CD14-positive monocyte (primary cell): Measurements from ENCODE around the gene FSD2. TPM values are rescaled to one million over a fixed set of nuclear protein-coding genes. Genes with fewer than 3 reads are reported as not detected.

Source experiments
- DNase-seq, 3 donors: peaks; one replicate each; pipeline ENCODE4 v3.0.0-alpha.2; 2011 to 2022
- H2AFZ ChIP-seq: 2 replicates; pipeline ENCODE4 v1.6.0; 2012; ENCODE audit warnings: mild to moderate bottlenecking, low read depth, low read length, inconsistent platforms; ENCODE audit not compliant: insufficient read depth, poor library complexity, severe bottlenecking
- H3K27ac ChIP-seq, 2 donors: 1 replicate in 1 of 2; 2 replicates in 1 of 2; pipeline ENCODE4 v1.5.1; 2012 to 2013; ENCODE audit warnings: low read length in 2 of 2, control low read depth in 1 of 2, inconsistent platforms in 1 of 2, low read depth in 1 of 2, mild to moderate bottlenecking in 1 of 2
- H3K27me3 ChIP-seq, 2 donors: one replicate each; pipeline versions ENCODE4 v1.6.0 to v1.6.1; 2011 to 2013; ENCODE audit warnings: low read length in 2 of 2; ENCODE audit not compliant: control insufficient read depth in 2 of 2, insufficient read depth in 2 of 2
- H3K36me3 ChIP-seq, 2 donors: replicated peaks in 1 of 2; 1 replicate in 1 of 2; 2 replicates in 1 of 2; pipeline versions ENCODE4 v1.5.1 to v1.6.1; 2012 to 2013; ENCODE audit warnings: low read length in 2 of 2, control low read depth in 1 of 2, inconsistent platforms in 1 of 2, mild to moderate bottlenecking in 1 of 2; ENCODE audit not compliant: insufficient read depth in 2 of 2, control insufficient read depth in 1 of 2
- H3K4me1 ChIP-seq, 2 donors: 1 replicate in 1 of 2; 2 replicates in 1 of 2; pipeline versions ENCODE4 v1.5.1 to v1.6.1; 2012 to 2013; ENCODE audit warnings: low read length in 2 of 2, control low read depth in 1 of 2, inconsistent platforms in 1 of 2, mild to moderate bottlenecking in 1 of 2, moderate library complexity in 1 of 2; ENCODE audit not compliant: insufficient read depth in 2 of 2, control insufficient read depth in 1 of 2
- H3K4me2 ChIP-seq: replicated peaks from 2 replicates; pipeline ENCODE3; 2012; ENCODE audit warnings: low read length, moderate library complexity, mild to moderate bottlenecking; ENCODE audit not compliant: poor library complexity, severe bottlenecking; ENCODE audit errors: extremely low read depth
- H3K4me3 ChIP-seq, 3 experiments: fragments of 200-600 bp in 1 of 3; sonication (generic) in 1 of 3; replicated peaks in 1 of 3; 1 replicate in 2 of 3; 2 replicates in 1 of 3; pipeline ENCODE4 v1.5.1; 2011 to 2013; ENCODE audit warnings: low read length in 3 of 3, mild to moderate bottlenecking in 3 of 3, control low read depth in 2 of 3, low read depth in 2 of 3, inconsistent platforms in 1 of 3, moderate library complexity in 1 of 3
- H3K79me2 ChIP-seq: 2 replicates; pipeline ENCODE4 v1.6.0; 2012; ENCODE audit warnings: mild to moderate bottlenecking, control low read depth, inconsistent platforms, low read length, moderate library complexity; ENCODE audit not compliant: insufficient read depth
- H3K9ac ChIP-seq: 2 replicates; pipeline ENCODE4 v1.6.0; 2017; ENCODE audit warnings: low read length, mild to moderate bottlenecking; ENCODE audit not compliant: insufficient read depth, poor library complexity, severe bottlenecking
- H3K9me3 ChIP-seq, 2 donors: replicated peaks in 1 of 2; 1 replicate in 1 of 2; 2 replicates in 1 of 2; pipeline versions ENCODE4 v1.5.1 to v1.6.1; 2012 to 2013; ENCODE audit warnings: low read length in 2 of 2, control low read depth in 1 of 2; ENCODE audit not compliant: control insufficient read depth in 1 of 2, insufficient read depth in 1 of 2
- H4K20me1 ChIP-seq: 2 replicates; pipeline ENCODE4 v1.6.0; 2012; ENCODE audit warnings: mild to moderate bottlenecking, low read length, control low read depth, moderate library complexity; ENCODE audit not compliant: insufficient read depth
- H3K27ac Mint-ChIP-seq, 7 donors: one replicate each; pipeline ENCODE4 v1.8.0; 2020; ENCODE audit warnings: mild to moderate bottlenecking in 7 of 7, mixed read lengths in 7 of 7, moderate library complexity in 6 of 7, inconsistent platforms in 2 of 7
- H3K27me3 Mint-ChIP-seq, 3 donors: one replicate each; pipeline ENCODE4 v1.8.0; 2021 to 2022; ENCODE audit warnings: low read depth in 3 of 3, mild to moderate bottlenecking in 3 of 3, mixed read lengths in 3 of 3, moderate library complexity in 3 of 3, inconsistent platforms in 1 of 3
- H3K36me3 Mint-ChIP-seq, 2 donors: one replicate each; pipeline ENCODE4 v1.8.0; 2020; ENCODE audit warnings: mixed read lengths in 2 of 2, inconsistent platforms in 1 of 2, mild to moderate bottlenecking in 1 of 2
- H3K4me1 Mint-ChIP-seq: one replicate; pipeline ENCODE4 v1.8.0; 2020; ENCODE audit warnings: mild to moderate bottlenecking, mixed read lengths
- H3K4me3 Mint-ChIP-seq, 2 donors: one replicate each; pipeline ENCODE4 v1.8.0; 2020; ENCODE audit warnings: mild to moderate bottlenecking in 2 of 2, mixed read lengths in 2 of 2, moderate library complexity in 1 of 2
- H3K9me3 Mint-ChIP-seq, 7 donors: one replicate each; pipeline ENCODE4 v1.8.0; 2020 to 2022; ENCODE audit warnings: mixed read lengths in 7 of 7, mild to moderate bottlenecking in 6 of 7, moderate library complexity in 6 of 7, inconsistent platforms in 2 of 7
- WGBS: methylation state at CpG from one replicate; pipeline ENCODE4 v1.1.5; 2013; ENCODE audit warnings: missing lambda C conversion rate; ENCODE audit not compliant: insufficient coverage; 5-methylcytosine and 5-hydroxymethylcytosine counted together
- intact Hi-C, 2 donors: fragments of 100-400 bp; cut with micrococcal nuclease; formaldehyde crosslinking; loops; one replicate each; pipeline versions ENCODE4 v1.15.0 to v1.15.1; 2023
- polyA plus RNA-seq, 3 donors: library from polyadenylated mRNA; depleted of rRNA in 1 of 3; unstranded in 2 of 3; stranded (reverse) in 1 of 3; fragments of 300-500 nt in 2 of 3; fragments of >200 nt in 1 of 3; fragmentation: Illumina TruSeq in 2 of 3; gene quantifications; 1 replicate in 2 of 3; 2 replicates in 1 of 3; pipeline ENCODE4 v1.2.3, GENCODE V29; 2012 to 2021
- TF ChIP-seq, protein P1 (sequence below): fragments of 200-600 bp; IDR thresholded peaks from one replicate; pipeline ENCODE4 v1.8.0; 2022; ENCODE audit warnings: antibody characterized with exemption, mild to moderate bottlenecking

Gene FSD2
- polyA plus RNA-seq, 3 donors: 0.09 TPM; not detected in 2

DNA sequence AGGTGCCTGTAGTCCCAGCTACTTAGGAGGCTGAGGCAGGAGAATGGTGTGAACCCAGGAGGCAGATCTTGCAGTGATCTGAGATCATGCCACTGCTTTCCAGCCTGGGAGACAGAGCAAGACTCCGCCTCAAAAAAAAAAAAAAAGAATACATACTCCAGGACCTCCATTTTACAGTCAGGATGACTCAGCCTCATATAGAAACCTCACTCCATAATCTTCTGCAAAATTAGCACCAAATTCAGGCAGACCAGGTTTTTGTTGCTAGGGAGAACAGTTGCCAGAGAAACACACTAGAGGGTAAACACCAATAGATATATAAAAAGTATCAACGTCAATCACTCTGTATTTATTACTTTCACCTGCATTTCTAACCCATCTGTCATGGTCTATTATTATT lies 67.9 kb downstream of the FSD2 start:
- H3K36me3 Mint-ChIP-seq: peaks cover 4 to 14% of the 10 kb centered on the region in 2 donors
- TF ChIP-seq, protein P1, sequence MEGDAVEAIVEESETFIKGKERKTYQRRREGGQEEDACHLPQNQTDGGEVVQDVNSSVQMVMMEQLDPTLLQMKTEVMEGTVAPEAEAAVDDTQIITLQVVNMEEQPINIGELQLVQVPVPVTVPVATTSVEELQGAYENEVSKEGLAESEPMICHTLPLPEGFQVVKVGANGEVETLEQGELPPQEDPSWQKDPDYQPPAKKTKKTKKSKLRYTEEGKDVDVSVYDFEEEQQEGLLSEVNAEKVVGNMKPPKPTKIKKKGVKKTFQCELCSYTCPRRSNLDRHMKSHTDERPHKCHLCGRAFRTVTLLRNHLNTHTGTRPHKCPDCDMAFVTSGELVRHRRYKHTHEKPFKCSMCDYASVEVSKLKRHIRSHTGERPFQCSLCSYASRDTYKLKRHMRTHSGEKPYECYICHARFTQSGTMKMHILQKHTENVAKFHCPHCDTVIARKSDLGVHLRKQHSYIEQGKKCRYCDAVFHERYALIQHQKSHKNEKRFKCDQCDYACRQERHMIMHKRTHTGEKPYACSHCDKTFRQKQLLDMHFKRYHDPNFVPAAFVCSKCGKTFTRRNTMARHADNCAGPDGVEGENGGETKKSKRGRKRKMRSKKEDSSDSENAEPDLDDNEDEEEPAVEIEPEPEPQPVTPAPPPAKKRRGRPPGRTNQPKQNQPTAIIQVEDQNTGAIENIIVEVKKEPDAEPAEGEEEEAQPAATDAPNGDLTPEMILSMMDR: no peak
- WGBS: 100% methylated on average over 1 of the region's 2 CpGs
- Histone ChIP-seq H3K27me3 (no peaks in the 10 kb centered on the region), H3K79me2 (no peaks in the 10 kb centered on the region), H3K4me2 (no peak overlapping the region), H2AFZ (no peak overlapping the region), H3K9me3 (no peaks in the 10 kb centered on the region), H3K36me3 (no peaks in the 10 kb centered on the region), H3K4me1 (no peaks in the 10 kb centered on the region), H3K4me3 (no peak overlapping the region), H4K20me1 (no peaks in the 10 kb centered on the region), H3K9ac (no peak overlapping the region), H3K27ac (no peak overlapping the region)
- no peak for DNase-seq
- intact Hi-C loops: no loop called here
- H3K4me3 Mint-ChIP-seq: no peak overlapping the region
- peaks cover 0 to 2% (median 0%) of the 10 kb centered on the region in 3 donors for H3K27me3 Mint-ChIP-seq
- H3K9me3 Mint-ChIP-seq: no peaks in the 10 kb centered on the region
- no peaks in the 10 kb centered on the region for H3K4me1 Mint-ChIP-seq
- H3K27ac Mint-ChIP-seq: no peak overlapping the region

DNA sequence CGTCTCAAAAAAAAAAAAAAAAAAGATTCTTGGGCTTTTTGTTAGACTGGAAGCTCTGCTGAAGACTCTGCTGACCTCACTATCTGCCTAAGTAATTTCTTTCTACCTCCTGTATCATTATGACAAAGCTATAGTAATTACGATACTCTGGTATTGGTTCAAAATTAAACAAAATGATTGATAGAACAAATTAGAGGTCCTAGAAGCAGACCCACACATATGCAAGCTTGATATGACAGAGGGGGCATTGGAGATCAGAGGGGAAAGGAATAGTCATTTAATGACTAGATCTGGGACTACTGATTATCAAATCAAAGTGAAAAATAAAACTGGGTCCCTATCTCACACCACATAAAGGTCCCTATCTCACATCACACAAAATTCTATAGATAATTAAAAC lies 74.3 kb downstream of the FSD2 start:
- H3K4me1 Mint-ChIP-seq: no peaks in the 10 kb centered on the region
- Histone ChIP-seq H3K27ac (no peak overlapping the region), H3K9me3 (no peaks in the 10 kb centered on the region), H3K4me3 (no peak overlapping the region), H4K20me1 (no peaks in the 10 kb centered on the region), H3K4me1 (no peaks in the 10 kb centered on the region), H3K79me2 (no peaks in the 10 kb centered on the region), H2AFZ (no peak overlapping the region), H3K36me3 (no peaks in the 10 kb centered on the region), H3K9ac (no peak overlapping the region), H3K27me3 (no peaks in the 10 kb centered on the region), H3K4me2 (no peak overlapping the region)
- peaks cover 0 to 2% (median 0%) of the 10 kb centered on the region in 3 donors for H3K27me3 Mint-ChIP-seq
- intact Hi-C loops: no loop called here
- TF ChIP-seq, protein P1: no peak
- no peak overlapping the region for H3K27ac Mint-ChIP-seq
- H3K9me3 Mint-ChIP-seq: peaks cover 0 to 1% (median 0%) of the 10 kb centered on the region in 7 donors
- H3K36me3 Mint-ChIP-seq: peaks cover 6% of the 10 kb centered on the region in 2 donors
- H3K4me3 Mint-ChIP-seq: no peak overlapping the region
- DNase-seq: no peak
- WGBS: no CpG with 5 or more reads among the region's 2 CpGs
